Endothelial cell of umbilical vein (primary cell): ENCODE measurements around the gene CALML6. TPM values are rescaled to one million over a fixed set of nuclear protein-coding genes. Genes with fewer than 3 reads are reported as not detected.

Experiments used
- BruUV-seq: library from RNA; stranded (reverse); fragments of 400-500 nt; replicated peaks from 2 replicates; lab custom pipeline; 2021; lab: Mats Ljungman, UMichigan
- CTCF ChIA-PET: fragments of 300-600, 350-600 bp; sonication (Branson Sonifier 250); formaldehyde crosslinking; loops from one replicate; lab custom pipeline; 2021; ENCODE audit warnings: antibody characterized with exemption, inconsistent platforms; lab: Charles Lee
- POLR2A ChIA-PET: fragments of 300-600, 350-600 bp; sonication (Branson Sonifier 250); formaldehyde crosslinking; loops from one replicate; lab custom pipeline; 2021; ENCODE audit warnings: antibody characterized with exemption, inconsistent platforms; lab: Charles Lee
- DNase-seq: peaks from one replicate; pipeline ENCODE4 v3.0.0-alpha.2; 2011; ENCODE audit warnings: low read depth, low spot score
- FAIRE-seq: peaks from 2 replicates; lab custom pipeline; 2011; peaks lifted over from hg19 to GRCh38; lab: Jason Lieb, UNC
- H2AFZ ChIP-seq: 2 replicates; pipeline ENCODE4 v1.6.0; 2012; ENCODE audit warnings: low read depth, low read length, control low read depth, inconsistent platforms
- H3K27ac ChIP-seq: 2 replicates; pipeline ENCODE4 v1.5.1; 2011; ENCODE audit warnings: low read depth, mild to moderate bottlenecking, control low read depth, low read length, moderate library complexity; ENCODE audit not compliant: insufficient read depth
- H3K27me3 ChIP-seq, 2 experiments: 2 replicates each; pipeline versions ENCODE4 v1.6.0 to v1.6.1; 2011; ENCODE audit warnings: low read length in 2 of 2, mixed read lengths in 1 of 2; ENCODE audit not compliant: control insufficient read depth in 2 of 2, insufficient read depth in 2 of 2
- H3K36me3 ChIP-seq, 2 experiments: 2 replicates in 1 of 2; 3 replicates in 1 of 2; pipeline ENCODE4 v1.5.1; 2011; ENCODE audit warnings: low read length in 2 of 2, mild to moderate bottlenecking in 1 of 2, moderate library complexity in 1 of 2; ENCODE audit not compliant: control insufficient read depth in 2 of 2, insufficient read depth in 2 of 2; ENCODE audit errors: extremely low read depth in 1 of 2
- H3K4me1 ChIP-seq: 3 replicates; pipeline ENCODE4 v1.5.1; 2011; ENCODE audit warnings: mild to moderate bottlenecking, low read length; ENCODE audit not compliant: control insufficient read depth, insufficient read depth; ENCODE audit errors: extremely low read depth
- H3K4me2 ChIP-seq: 2 replicates; pipeline ENCODE4 v1.6.1; 2011; ENCODE audit warnings: low read length, control low read depth, mixed read lengths; ENCODE audit not compliant: insufficient read depth
- H3K4me3 ChIP-seq, 3 experiments: fragments of 200-600 bp in 1 of 3; sonication (generic), shearing (Covaris generic) in 1 of 3; replicated peaks in 1 of 3; 2 replicates each; pipeline ENCODE4 v1.5.1; 2011 to 2016; ENCODE audit warnings: control low read depth in 3 of 3, low read length in 3 of 3, mild to moderate bottlenecking in 2 of 3, inconsistent platforms in 1 of 3, low read depth in 1 of 3, moderate library complexity in 1 of 3; ENCODE audit not compliant: insufficient read depth in 1 of 3
- H3K79me2 ChIP-seq: 2 replicates; pipeline ENCODE4 v1.6.0; 2012; ENCODE audit warnings: low read length, inconsistent platforms; ENCODE audit not compliant: control insufficient read depth, insufficient read depth
- H3K9ac ChIP-seq: replicated peaks from 2 replicates; pipeline ENCODE3; 2011; ENCODE audit warnings: low read length, control low read depth; ENCODE audit not compliant: insufficient read depth; ENCODE audit errors: extremely low read depth
- H3K9me1 ChIP-seq: replicated peaks from 3 replicates; pipeline ENCODE4 v1.6.0; 2011; ENCODE audit warnings: mild to moderate bottlenecking, low read length; ENCODE audit not compliant: control insufficient read depth, insufficient read depth; ENCODE audit errors: extremely low read depth
- H3K9me3 ChIP-seq: replicated peaks from 2 replicates; pipeline ENCODE4 v1.5.1; 2012; ENCODE audit warnings: low read length, inconsistent platforms; ENCODE audit not compliant: control insufficient read depth, insufficient read depth
- H4K20me1 ChIP-seq: replicated peaks from 2 replicates; pipeline ENCODE3; 2011; ENCODE audit warnings: mild to moderate bottlenecking, low read length; ENCODE audit not compliant: control insufficient read depth, insufficient read depth; ENCODE audit errors: extremely low read depth
- EZH2 ChIP-seq: IDR thresholded peaks from 2 replicates; pipeline ENCODE4 v1.6.1; 2012; ENCODE audit warnings: borderline replicate concordance, low read depth, mild to moderate bottlenecking, moderate library complexity, low read length, inconsistent platforms; ENCODE audit not compliant: severe bottlenecking
- FOS ChIP-seq: IDR thresholded peaks from 2 replicates; pipeline ENCODE4 v1.6.1; 2011; ENCODE audit warnings: mild to moderate bottlenecking, low read length, moderate library complexity, borderline replicate concordance; ENCODE audit not compliant: insufficient read depth
- GATA2 ChIP-seq: IDR thresholded peaks from 2 replicates; pipeline ENCODE4 v1.7.0; 2011; ENCODE audit warnings: low read depth, mild to moderate bottlenecking, moderate library complexity, mixed read lengths, low read length; ENCODE audit not compliant: insufficient read length, insufficient read depth
- JUN ChIP-seq: IDR thresholded peaks from 2 replicates; pipeline ENCODE4 v1.6.1; 2011; ENCODE audit warnings: borderline replicate concordance, low read depth; ENCODE audit not compliant: insufficient read length, insufficient read depth
- MAX ChIP-seq: IDR thresholded peaks from 2 replicates; pipeline ENCODE4 v1.6.1; 2011; ENCODE audit not compliant: insufficient read depth, insufficient read length
- MYC ChIP-seq: IDR thresholded peaks from one replicate; pipeline ENCODE4 v1.6.1; 2011; ENCODE audit warnings: mild to moderate bottlenecking, low read depth, low read length
- POLR2A ChIP-seq: IDR thresholded peaks from 2 replicates; pipeline ENCODE4 v1.6.1; 2012; ENCODE audit warnings: low read depth, mild to moderate bottlenecking, control low read depth, low read length
- POLR2AphosphoS5 ChIP-seq: IDR thresholded peaks from 2 replicates; pipeline ENCODE4 v1.6.1; 2012; ENCODE audit warnings: low read depth, mild to moderate bottlenecking, control low read depth, low read length, moderate library complexity; ENCODE audit not compliant: insufficient read depth
- dilution Hi-C: fragments of 300-500 bp; cut with MboI; formaldehyde crosslinking; loops from one replicate; pipeline ENCODE4 v1.15.0; 2019; ENCODE audit warnings: low sequenced_read_pairs; ENCODE audit not compliant: extremely low pct_ligation_motif_present
- intact Hi-C: fragments of 100-400 bp; cut with micrococcal nuclease; formaldehyde crosslinking; loops from one replicate; pipeline ENCODE4 v1.10.0; 2022
- polyA plus RNA-seq, 4 experiments: library from polyadenylated mRNA; depleted of rRNA in 3 of 4; stranded (reverse) in 3 of 4; unstranded in 1 of 4; fragments of >200 nt; gene quantifications; 2 replicates each; pipeline versions ENCODE4 v1.2.1 to v1.2.3, GENCODE V29; 2011 to 2012; ENCODE audit warnings: missing spikeins in 1 of 4
- total RNA-seq: library from RNA; stranded (reverse); gene quantifications from 2 replicates; pipeline ENCODE4 v1.2.3, GENCODE V29; 2021
- TF ChIP-seq, protein P1 (sequence below), 2 donors: IDR thresholded peaks; 1 replicate in 1 of 2; 2 replicates in 1 of 2; pipeline ENCODE4 v1.5.1; 2011; ENCODE audit warnings: low read length in 2 of 2, mild to moderate bottlenecking in 2 of 2, moderate library complexity in 2 of 2, control low read depth in 1 of 2, inconsistent platforms in 1 of 2, low read depth in 1 of 2; ENCODE audit not compliant: insufficient read depth in 1 of 2; ENCODE audit errors: extremely low read depth in 1 of 2

CALML6 gene
- total and polyA plus RNA-seq, 2 donors (not counting 3 experiments of a cell fraction or from before 2014, with no cell fraction given) = 0.36 to 0.44 TPM

- ChIA-PET CTCF (interaction anchor here (2.0 kb wide), 1 partner anchor 90 kb away, joined by 9 read pairs; no protein-coding TSS in a partner anchor), POLR2A (no interaction called here)
- H3K4me2 ChIP-seq = no peak overlapping the region
- H3K4me1 ChIP-seq = no peaks in the 10 kb centered on the region
- no peak for FAIRE-seq
- H3K27me3 ChIP-seq = no peaks in the 10 kb centered on the region
- H3K9ac ChIP-seq = no peak overlapping the region
- no peak overlapping the region for H2AFZ ChIP-seq
- no peak overlapping the region for H3K27ac ChIP-seq
- TF ChIP-seq POLR2A (no peak), POLR2AphosphoS5 (no peak), EZH2 (no peak), MYC (no peak), JUN (no peak), MAX (no peak), FOS (no peak), GATA2 (no peak)
- TF ChIP-seq, protein P1, sequence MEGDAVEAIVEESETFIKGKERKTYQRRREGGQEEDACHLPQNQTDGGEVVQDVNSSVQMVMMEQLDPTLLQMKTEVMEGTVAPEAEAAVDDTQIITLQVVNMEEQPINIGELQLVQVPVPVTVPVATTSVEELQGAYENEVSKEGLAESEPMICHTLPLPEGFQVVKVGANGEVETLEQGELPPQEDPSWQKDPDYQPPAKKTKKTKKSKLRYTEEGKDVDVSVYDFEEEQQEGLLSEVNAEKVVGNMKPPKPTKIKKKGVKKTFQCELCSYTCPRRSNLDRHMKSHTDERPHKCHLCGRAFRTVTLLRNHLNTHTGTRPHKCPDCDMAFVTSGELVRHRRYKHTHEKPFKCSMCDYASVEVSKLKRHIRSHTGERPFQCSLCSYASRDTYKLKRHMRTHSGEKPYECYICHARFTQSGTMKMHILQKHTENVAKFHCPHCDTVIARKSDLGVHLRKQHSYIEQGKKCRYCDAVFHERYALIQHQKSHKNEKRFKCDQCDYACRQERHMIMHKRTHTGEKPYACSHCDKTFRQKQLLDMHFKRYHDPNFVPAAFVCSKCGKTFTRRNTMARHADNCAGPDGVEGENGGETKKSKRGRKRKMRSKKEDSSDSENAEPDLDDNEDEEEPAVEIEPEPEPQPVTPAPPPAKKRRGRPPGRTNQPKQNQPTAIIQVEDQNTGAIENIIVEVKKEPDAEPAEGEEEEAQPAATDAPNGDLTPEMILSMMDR (IDR thresholded peaks at IDR 0.05; ENCODE audit: extremely low read depth in 1 of 2, insufficient read depth in 1 of 2, low read depth in 1 of 2, low read length in 2 of 2) = no peak
- H4K20me1 ChIP-seq = no peaks in the 10 kb centered on the region
- no peaks in the 10 kb centered on the region for H3K9me3 ChIP-seq
- H3K4me3 ChIP-seq = no peak overlapping the region
- no peak for DNase-seq
- intact Hi-C loops = no loop called here
- H3K79me2 ChIP-seq = no peaks in the 10 kb centered on the region
- no peaks in the 10 kb centered on the region for H3K36me3 ChIP-seq
- no TSS peak for BruUV-seq
- dilution Hi-C loops = no loop called here
- H3K9me1 ChIP-seq = no peaks in the 10 kb centered on the region
These were observed 39.9 kb downstream of the CALML6 start for GRCh38 chr1:1954831-1955441.
